Mesothelial cell of epicardium (in vitro differentiated cells): ENCODE data around the gene CDK6. TPM values are rescaled to one million over a fixed set of nuclear protein-coding genes. Genes with fewer than 3 reads are reported as not detected.
A peak's percentile ranks its signal among the peaks of the same experiment; 100 is the strongest.

Source experiments
- DNase-seq, 2 experiments: peaks; one replicate each; pipeline ENCODE4 v3.0.0; 2021; ENCODE audit warnings: low spot score in 2 of 2; ENCODE audit not compliant: unreplicated experiment in 2 of 2
- H3K27ac Mint-ChIP-seq: 2 replicates; pipeline ENCODE4 v1.8.0; 2021; ENCODE audit warnings: mixed read lengths
- H3K27me3 Mint-ChIP-seq: 2 replicates; pipeline ENCODE4 v1.8.0; 2021; ENCODE audit warnings: low read depth, mixed read lengths
- H3K36me3 Mint-ChIP-seq: 2 replicates; pipeline ENCODE4 v1.8.0; 2021; ENCODE audit warnings: mixed read lengths
- H3K4me1 Mint-ChIP-seq: 2 replicates; pipeline ENCODE4 v1.8.0; 2021; ENCODE audit warnings: mixed read lengths
- H3K4me3 Mint-ChIP-seq: 2 replicates; pipeline ENCODE4 v1.8.0; 2021; ENCODE audit warnings: mild to moderate bottlenecking, moderate library complexity, mixed read lengths
- H3K9me3 Mint-ChIP-seq: 2 replicates; pipeline ENCODE4 v1.8.0; 2021; ENCODE audit warnings: mixed read lengths
- CTCF ChIP-seq: fragments of 200-600 bp; sonication (generic); IDR thresholded peaks from one replicate; pipeline ENCODE4 v1.5.0; 2021; ENCODE audit warnings: antibody characterized with exemption; ENCODE audit not compliant: unreplicated experiment
- total RNA-seq: library from RNA; stranded (reverse); gene quantifications from 3 replicates; pipeline ENCODE4 v1.2.1, GENCODE V29; 2021

Gene CDK6
- total RNA-seq, 1 donor from 2014 or later, result 138 TPM

- no peaks in the 10 kb centered on the region for H3K27me3 Mint-ChIP-seq
- DNase-seq, result no peak
- H3K4me1 Mint-ChIP-seq, result peaks cover 25% of the 10 kb centered on the region
- peaks cover 14% of the 10 kb centered on the region for H3K9me3 Mint-ChIP-seq
- no peak overlapping the region for H3K4me3 Mint-ChIP-seq
- H3K27ac Mint-ChIP-seq, result no peak overlapping the region
- H3K36me3 Mint-ChIP-seq, result peaks cover 30% of the 10 kb centered on the region
- no peak for TF ChIP-seq CTCF
These were observed 85.9 kb downstream of the CDK6 start for GRCh38 chr7:92750447-92750839.

GRCh38 chr7:92749832-92750446 is 86.4 kb downstream of the CDK6 start:
- TF ChIP-seq CTCF, result no peak
- peaks cover 20% of the 10 kb centered on the region for H3K4me1 Mint-ChIP-seq
- peaks cover 14% of the 10 kb centered on the region for H3K9me3 Mint-ChIP-seq
- H3K4me3 Mint-ChIP-seq, result no peak overlapping the region
- no peak for DNase-seq
- H3K36me3 Mint-ChIP-seq, result peaks cover 30% of the 10 kb centered on the region
- H3K27me3 Mint-ChIP-seq, result no peaks in the 10 kb centered on the region
- H3K27ac Mint-ChIP-seq, result peak overlapping the region; percentile 54

- peaks cover 14% of the 10 kb centered on the region for H3K4me1 Mint-ChIP-seq
- H3K9me3 Mint-ChIP-seq, result peaks cover 14% of the 10 kb centered on the region
- H3K4me3 Mint-ChIP-seq, result no peak overlapping the region
- no peaks in the 10 kb centered on the region for H3K27me3 Mint-ChIP-seq
- no peak for TF ChIP-seq CTCF
- peak overlapping the region; percentile 2 for H3K27ac Mint-ChIP-seq
- peaks cover 30% of the 10 kb centered on the region for H3K36me3 Mint-ChIP-seq
- DNase-seq, result no peak
These were observed 87.0 kb downstream of the CDK6 start for GRCh38 chr7:92749327-92749755.

GRCh38 chr7:92748495-92748894 is 87.9 kb downstream of the CDK6 start:
- H3K4me3 Mint-ChIP-seq, result no peak overlapping the region
- H3K4me1 Mint-ChIP-seq, result peaks cover 8% of the 10 kb centered on the region
- H3K27ac Mint-ChIP-seq, result no peak overlapping the region
- H3K9me3 Mint-ChIP-seq, result peaks cover 20% of the 10 kb centered on the region
- H3K27me3 Mint-ChIP-seq, result no peaks in the 10 kb centered on the region
- no peak for TF ChIP-seq CTCF
- no peak for DNase-seq
- peaks cover 34% of the 10 kb centered on the region for H3K36me3 Mint-ChIP-seq

GRCh38 chr7:92747041-92747835 is 89.1 kb downstream of the CDK6 start:
- peaks cover 2% of the 10 kb centered on the region for H3K4me1 Mint-ChIP-seq
- no peak overlapping the region for H3K4me3 Mint-ChIP-seq
- H3K27me3 Mint-ChIP-seq, result no peaks in the 10 kb centered on the region
- H3K36me3 Mint-ChIP-seq, result peaks cover 35% of the 10 kb centered on the region
- H3K27ac Mint-ChIP-seq, result no peak overlapping the region
- DNase-seq, result no peak
- no peak for TF ChIP-seq CTCF
- peaks cover 22% of the 10 kb centered on the region for H3K9me3 Mint-ChIP-seq
